IPS-NIHi7 (cell line): ENCODE data around the gene HDLBP.

Experiments
- DNase-seq: peaks from one replicate; pipeline ENCODE4 v3.0.0; 2012; ENCODE audit warnings: mixed read lengths; ENCODE audit errors: extremely low spot score

Gene HDLBP

GRCh38 chr2:241275910-241276309, 39.6 kb downstream of the HDLBP start:
- no peak for DNase-seq

GRCh38 chr2:241275504-241275903, 40.0 kb downstream of the HDLBP start:
- no peak for DNase-seq

- DNase-seq = no peak
Measured at GRCh38 chr2:241274127-241274526, 41.3 kb downstream of the HDLBP start.

GRCh38 chr2:241273210-241274020, 42.1 kb downstream of the HDLBP start:
- no peak for DNase-seq

DNA sequence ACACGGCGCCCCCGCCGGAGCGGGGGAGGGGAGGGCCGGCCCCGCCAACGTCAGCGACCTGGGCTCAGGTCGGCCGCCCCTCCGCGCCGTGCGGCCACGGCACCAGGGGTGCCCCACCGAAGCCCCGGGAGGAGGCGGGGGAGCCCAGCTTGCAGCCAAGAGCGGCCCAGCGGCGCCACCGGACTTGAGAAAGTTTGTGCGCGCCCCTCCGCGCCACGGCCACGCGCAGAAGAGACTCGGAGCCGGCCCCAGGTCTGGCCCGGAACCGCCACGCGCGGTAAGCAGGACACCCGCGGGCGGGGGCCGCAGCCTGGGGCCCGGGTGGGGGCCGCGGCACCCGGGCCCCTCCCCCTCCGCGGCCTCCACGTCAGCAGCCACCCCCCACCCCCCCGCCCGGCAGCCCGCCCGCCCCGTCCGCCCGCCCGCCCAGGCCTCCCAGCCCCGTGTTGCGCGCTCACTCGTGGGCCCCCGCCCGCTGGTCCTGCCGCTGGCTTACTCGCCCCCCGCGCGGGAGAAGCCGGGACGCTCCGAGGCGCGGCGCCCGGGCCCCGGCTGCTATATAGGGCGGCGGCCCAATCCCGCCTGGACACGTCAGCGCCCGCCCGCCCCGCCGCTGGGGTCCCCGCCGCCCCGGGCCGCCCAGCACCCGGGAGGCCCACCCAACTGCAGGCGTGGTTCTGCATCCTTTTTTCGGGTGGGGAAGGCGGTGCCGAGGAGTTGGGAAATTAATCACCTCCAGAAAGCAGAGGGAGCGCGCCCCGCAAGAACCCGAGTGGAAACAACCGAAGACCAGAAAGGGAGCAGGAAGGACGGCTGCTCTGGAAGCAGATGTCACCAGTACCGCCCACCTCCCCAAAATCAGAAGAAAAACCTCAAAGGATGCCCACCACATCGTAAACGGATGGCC, 42.9 kb downstream of the HDLBP start:
- peak; percentile 75 for DNase-seq

- DNase-seq = peak; percentile 33
Measured at GRCh38 chr2:241271706-241272302, 43.7 kb downstream of the HDLBP start.

DNA sequence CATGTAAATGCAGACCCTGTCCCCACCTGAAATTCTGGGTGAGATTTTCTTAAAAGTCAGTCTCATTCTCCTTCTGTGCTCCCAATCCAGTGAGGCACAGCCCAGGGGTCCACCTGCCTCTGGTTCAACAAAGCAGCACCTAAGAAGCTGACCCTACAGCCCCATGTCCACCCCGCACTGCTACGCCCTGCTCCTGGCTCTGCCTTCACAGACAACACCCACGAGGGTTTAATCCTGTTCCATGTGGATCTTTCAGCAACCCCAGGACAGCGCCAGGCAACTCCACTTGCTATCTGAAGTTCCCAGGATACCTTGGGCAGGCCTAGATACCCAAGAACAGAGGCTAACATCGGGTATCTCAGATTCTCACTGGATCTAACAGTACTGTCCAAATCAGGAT, 44.9 kb downstream of the HDLBP start:
- DNase-seq = no peak

GRCh38 chr2:241269707-241270520, 45.6 kb downstream of the HDLBP start:
- no peak for DNase-seq

- no peak for DNase-seq
Measured at GRCh38 chr2:241268716-241269445, 46.6 kb downstream of the HDLBP start.

DNA sequence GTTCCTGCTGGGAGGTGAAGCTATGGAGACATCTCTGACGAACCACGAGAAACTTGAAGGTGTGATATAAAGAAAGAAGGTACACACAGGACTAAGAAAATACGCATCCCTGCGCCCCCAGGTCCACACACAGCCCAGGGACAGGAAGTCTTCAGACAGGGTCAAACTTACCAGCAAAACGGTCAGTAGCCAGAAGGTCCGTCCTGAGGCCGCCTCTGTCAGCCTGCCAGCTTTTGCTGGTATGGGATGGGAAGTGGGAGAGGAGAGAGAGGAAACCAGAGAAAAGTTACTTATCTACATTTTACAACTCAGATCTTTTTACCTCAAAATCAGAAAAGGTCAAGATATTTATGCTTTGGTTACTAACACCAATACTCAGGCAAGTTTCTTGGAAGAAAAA, 47.2 kb downstream of the HDLBP start:
- DNase-seq = no peak

- no peak for DNase-seq
Measured at GRCh38 chr2:241267249-241268067, 48.0 kb downstream of the HDLBP start.

DNA sequence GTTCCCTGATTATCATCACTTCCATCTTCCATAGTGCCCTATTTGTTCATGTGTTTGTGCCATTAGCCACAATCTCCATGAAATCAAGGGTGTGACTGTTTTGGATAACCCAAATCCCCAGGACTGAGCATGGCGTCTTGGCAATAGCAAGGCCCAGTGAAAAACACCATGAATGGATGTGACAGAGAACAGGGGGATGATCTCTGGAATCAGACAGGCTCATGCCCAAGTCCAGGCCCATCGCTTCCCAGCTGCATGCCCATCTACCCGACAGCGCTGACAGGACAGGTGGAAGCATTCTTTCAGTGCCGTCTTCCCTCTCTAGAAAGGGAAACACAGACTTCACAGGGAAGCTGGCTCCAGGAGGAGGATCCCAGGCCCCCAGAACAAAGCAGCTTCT, 50.0 kb downstream of the HDLBP start:
- DNase-seq = no peak

DNA sequence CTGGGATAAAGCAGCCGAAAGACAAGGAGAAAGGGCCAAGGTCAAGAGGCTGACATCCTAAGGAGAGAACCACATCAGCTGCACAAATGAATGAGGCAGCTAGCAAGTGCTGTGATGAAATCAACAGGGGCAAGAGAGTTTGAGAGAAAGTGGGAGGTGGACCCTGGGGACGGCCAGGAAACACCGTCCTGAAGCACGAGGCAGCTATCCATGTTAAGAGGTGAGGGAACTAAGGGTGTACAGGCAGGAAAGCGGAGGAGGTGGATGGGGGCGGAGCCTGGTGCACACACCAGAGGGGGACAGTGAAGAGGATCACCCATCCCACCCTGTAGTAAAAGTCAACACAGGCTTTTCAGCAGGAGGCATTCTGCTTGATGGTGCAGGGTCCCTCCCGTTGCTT, 52.4 kb downstream of the HDLBP start:
- no peak for DNase-seq

DNA sequence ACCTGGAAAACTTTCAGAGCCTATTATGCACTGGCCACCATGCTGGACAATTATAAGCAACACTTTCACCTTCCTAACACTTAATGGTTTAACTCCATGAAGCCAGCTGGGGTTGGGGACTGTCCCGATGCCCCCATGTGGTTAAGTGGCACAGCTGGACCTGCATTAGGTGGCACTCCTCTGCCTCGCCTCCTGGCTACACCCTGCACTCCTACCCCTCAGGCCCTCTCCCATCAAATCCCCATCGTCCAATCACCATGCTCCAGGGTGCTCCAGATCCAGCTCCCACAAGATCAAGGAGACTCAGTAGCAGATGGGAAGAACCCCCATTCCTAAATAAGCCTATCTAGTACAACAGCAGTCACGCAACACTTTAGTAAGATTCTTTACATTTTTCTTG, 53.8 kb downstream of the HDLBP start:
- DNase-seq = no peak

DNA sequence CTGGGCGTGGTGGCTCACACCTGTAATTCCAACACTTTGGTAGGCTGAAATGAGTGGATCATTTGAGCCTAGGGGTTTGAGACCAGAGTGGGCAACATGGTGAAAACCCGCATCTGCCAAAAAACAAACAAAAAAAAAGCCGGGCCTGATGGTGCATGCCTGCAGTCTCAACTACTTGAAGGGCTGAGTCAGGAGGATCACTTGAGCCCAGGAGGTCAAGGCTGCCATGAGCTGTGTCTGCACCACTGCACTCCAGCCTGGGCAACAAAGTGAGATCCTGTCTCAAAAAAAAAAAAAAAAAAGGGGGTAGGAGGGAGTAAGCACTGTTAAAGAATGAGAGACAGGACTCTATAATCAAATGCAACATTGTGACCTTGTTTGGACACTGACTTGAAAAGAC, 54.6 kb downstream of the HDLBP start:
- no peak for DNase-seq

DNA sequence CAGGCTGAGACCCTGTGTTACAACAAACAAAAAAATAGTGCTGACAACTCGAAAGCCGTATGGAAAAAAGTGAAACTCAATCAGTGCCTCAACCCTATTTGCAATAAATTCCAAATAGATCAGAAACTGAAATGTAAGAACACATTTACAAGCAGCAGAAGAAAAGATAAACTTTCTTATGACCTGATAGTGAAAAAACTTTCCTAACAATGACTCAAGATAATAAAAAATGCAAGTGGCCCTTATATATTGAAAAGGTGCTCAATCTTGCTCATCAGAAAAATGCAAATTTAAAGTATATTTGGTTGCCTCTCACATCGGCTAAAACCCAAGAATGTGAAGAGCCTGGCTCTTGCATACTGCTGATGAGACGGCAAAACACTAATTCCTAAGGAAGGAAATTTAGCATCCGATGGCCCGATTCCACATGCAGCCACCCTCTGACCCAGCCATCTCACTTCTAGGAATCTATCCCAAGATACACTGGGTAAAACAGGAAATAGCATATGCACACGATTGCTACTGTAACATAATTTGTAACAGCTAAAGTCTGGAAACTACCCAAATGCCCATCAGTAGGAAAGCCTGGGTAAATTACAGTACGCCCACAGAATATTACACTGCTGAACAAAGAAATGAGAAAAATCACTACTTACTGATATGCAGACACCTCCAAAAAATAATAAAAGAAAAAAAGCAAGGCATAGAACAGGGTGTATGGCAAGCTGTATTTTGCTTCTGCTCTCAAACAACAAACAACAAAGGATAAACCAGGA, 56.8 kb downstream of the HDLBP start:
- no peak for DNase-seq

- DNase-seq = no peak
Measured at GRCh38 chr2:241257419-241258032, 57.9 kb downstream of the HDLBP start.

GRCh38 chr2:241256168-241256545, 59.3 kb downstream of the HDLBP start:
- no peak for DNase-seq
